HL-60 (cell line): ENCODE results near the gene DUSP28.
"Not testable (repeated sequence)": the region's sequence is repeated elsewhere in the genome, so short reads cannot be mapped to it uniquely, and the experiment has no call there.

ENCODE experiments used
- DNase-seq, 2 experiments: peaks; one replicate each; pipeline ENCODE4 v3.0.0-alpha.2; 2010 to 2020; ENCODE audit warnings: low read depth in 1 of 2, low spot score in 1 of 2
- H3K27ac ChIP-seq: fragments of 250-450 bp; sonication (Bioruptor Pico); replicated peaks from 2 replicates; pipeline ENCODE4 v1.5.1; 2020; ENCODE audit warnings: mild to moderate bottlenecking, moderate library complexity
- H3K27me3 ChIP-seq: fragments of 250-450 bp; sonication (Bioruptor Pico); 2 replicates; pipeline ENCODE4 v1.5.1; 2021; ENCODE audit warnings: mild to moderate bottlenecking, moderate library complexity; ENCODE audit not compliant: insufficient read depth, poor library complexity, severe bottlenecking
- H3K4me3 ChIP-seq: replicated peaks from 2 replicates; pipeline ENCODE4 v1.5.1; 2011; ENCODE audit warnings: mild to moderate bottlenecking, control low read depth, low read length; ENCODE audit not compliant: insufficient read depth
- CTCF ChIP-seq: IDR thresholded peaks from one replicate; pipeline ENCODE4 v1.5.1; 2011; ENCODE audit warnings: low read length, control low read depth, inconsistent platforms; ENCODE audit not compliant: insufficient read depth
- GABPA ChIP-seq: IDR thresholded peaks from 2 replicates; pipeline ENCODE4 v1.6.1; 2012; ENCODE audit warnings: low read depth
- POLR2AphosphoS5 ChIP-seq: IDR thresholded peaks from 2 replicates; pipeline ENCODE4 v1.6.1; 2012; ENCODE audit warnings: low read depth
- SPI1 ChIP-seq: IDR thresholded peaks from 2 replicates; pipeline ENCODE4 v1.6.1; 2012; ENCODE audit warnings: low read depth, mild to moderate bottlenecking, borderline replicate concordance
- TF ChIP-seq, protein P1 (sequence below): IDR thresholded peaks from 2 replicates; pipeline ENCODE4 v1.6.1; 2012; ENCODE audit warnings: low read depth; ENCODE audit not compliant: insufficient replicate concordance

The DUSP28 gene

DNA sequence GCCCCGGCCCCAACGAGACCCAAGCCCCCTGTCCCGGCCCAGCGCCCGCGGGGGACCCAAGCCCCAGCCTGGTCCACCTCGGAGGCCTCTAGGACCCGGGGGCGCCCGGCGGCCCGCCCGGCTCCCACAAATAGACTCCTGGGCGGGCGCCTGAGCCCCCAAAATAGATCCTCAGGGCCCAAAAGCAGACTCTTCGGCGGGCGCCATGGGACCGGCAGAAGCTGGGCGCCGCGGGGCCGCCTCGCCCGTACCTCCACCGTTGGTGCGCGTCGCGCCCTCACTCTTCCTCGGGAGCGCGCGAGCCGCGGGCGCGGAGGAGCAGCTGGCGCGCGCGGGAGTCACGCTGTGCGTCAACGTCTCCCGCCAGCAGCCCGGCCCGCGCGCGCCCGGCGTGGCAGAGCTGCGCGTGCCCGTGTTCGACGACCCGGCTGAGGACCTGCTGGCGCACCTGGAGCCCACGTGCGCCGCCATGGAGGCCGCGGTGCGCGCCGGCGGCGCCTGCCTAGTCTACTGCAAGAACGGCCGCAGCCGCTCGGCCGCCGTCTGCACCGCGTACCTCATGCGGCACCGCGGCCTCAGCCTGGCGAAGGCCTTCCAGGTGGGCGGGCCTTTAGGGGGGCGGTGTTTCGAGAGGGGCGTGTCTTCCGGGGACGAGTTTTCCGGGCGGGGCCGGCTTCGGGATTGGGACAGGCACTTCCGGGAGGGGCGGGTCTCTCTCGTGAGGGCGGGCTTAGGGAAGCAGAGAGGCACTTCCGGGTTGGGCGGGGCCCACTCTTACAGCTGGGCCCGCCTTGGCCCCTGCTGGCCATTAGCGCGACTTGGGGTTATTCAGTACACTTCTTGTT is 545 bp downstream of the DUSP28 start:
- Histone ChIP-seq H3K27me3 (no peaks in the 10 kb centered on the region), H3K27ac (peak overlapping the region; percentile 99), H3K4me3 (peak overlapping the region; percentile 56)
- TF ChIP-seq, protein P1, sequence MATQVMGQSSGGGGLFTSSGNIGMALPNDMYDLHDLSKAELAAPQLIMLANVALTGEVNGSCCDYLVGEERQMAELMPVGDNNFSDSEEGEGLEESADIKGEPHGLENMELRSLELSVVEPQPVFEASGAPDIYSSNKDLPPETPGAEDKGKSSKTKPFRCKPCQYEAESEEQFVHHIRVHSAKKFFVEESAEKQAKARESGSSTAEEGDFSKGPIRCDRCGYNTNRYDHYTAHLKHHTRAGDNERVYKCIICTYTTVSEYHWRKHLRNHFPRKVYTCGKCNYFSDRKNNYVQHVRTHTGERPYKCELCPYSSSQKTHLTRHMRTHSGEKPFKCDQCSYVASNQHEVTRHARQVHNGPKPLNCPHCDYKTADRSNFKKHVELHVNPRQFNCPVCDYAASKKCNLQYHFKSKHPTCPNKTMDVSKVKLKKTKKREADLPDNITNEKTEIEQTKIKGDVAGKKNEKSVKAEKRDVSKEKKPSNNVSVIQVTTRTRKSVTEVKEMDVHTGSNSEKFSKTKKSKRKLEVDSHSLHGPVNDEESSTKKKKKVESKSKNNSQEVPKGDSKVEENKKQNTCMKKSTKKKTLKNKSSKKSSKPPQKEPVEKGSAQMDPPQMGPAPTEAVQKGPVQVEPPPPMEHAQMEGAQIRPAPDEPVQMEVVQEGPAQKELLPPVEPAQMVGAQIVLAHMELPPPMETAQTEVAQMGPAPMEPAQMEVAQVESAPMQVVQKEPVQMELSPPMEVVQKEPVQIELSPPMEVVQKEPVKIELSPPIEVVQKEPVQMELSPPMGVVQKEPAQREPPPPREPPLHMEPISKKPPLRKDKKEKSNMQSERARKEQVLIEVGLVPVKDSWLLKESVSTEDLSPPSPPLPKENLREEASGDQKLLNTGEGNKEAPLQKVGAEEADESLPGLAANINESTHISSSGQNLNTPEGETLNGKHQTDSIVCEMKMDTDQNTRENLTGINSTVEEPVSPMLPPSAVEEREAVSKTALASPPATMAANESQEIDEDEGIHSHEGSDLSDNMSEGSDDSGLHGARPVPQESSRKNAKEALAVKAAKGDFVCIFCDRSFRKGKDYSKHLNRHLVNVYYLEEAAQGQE, result peak; percentile 14
- TF ChIP-seq CTCF (no peak), POLR2AphosphoS5 (peak; percentile 74; the same call in 1 of the 2 replicates), SPI1 (0 out of 2 replicates have a peak, but pooled peaks have one; percentile 23), GABPA (peak; percentile 35; the same call in 1 of the 2 replicates)
- peak; percentile 96 to 99 for DNase-seq

GRCh38 chr2:240561325-240561971 is 1.3 kb downstream of the DUSP28 start:
- H3K27ac ChIP-seq, result peak overlapping the region; percentile 99
- DNase-seq, result peak in 1 of 2 experiments; percentile 8
- no peaks in the 10 kb centered on the region for H3K27me3 ChIP-seq
- no peak for TF ChIP-seq CTCF
- TF ChIP-seq POLR2AphosphoS5, result no peak
- TF ChIP-seq, protein P1, result no peak
- TF ChIP-seq GABPA, result no peak
- no peak for TF ChIP-seq SPI1
- H3K4me3 ChIP-seq, result peak overlapping the region; percentile 56

GRCh38 chr2:240563231-240563630 is 3.1 kb downstream of the DUSP28 start:
- not testable (repeated sequence) for H3K27ac ChIP-seq, H3K27me3 ChIP-seq, H3K4me3 ChIP-seq, DNase-seq

DNA sequence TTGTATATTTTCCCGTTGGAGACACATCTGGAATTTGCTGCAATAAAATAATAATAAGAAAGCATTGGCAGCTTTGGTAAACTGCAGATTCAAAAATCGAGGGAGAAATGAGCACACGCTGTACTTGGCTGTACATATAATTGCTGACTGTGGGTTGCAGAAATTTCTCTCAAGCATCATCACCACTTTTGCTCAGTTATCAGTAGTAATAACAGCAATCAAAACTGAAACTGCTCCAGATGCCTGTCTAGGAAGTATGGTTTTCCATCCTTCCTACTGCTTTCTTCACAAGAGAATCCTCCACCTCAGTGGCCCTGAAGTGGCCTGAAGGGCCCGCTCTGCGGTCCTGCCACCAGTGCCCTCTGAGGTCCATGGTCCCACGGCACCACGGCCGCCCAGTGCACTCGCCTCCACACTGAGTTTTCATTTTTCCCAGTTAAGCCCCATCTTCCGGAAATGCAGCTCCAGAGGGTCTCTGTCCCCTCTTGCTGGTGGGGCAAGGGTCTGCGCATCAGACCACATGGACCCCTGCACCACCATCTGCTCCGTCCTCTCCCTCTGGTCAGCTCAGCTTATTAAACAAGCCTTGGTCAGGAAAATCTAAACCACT is 3.9 kb downstream of the DUSP28 start:
- DNase-seq, result no peak
- H3K27ac ChIP-seq, result no peak overlapping the region; the same call in 1 of the 2 replicates
- no peak for TF ChIP-seq SPI1
- TF ChIP-seq CTCF, result no peak
- TF ChIP-seq, protein P1, result no peak
- TF ChIP-seq GABPA, result no peak
- no peak for TF ChIP-seq POLR2AphosphoS5
- H3K27me3 ChIP-seq, result no peaks in the 10 kb centered on the region
- H3K4me3 ChIP-seq, result no peak overlapping the region
